A549 (cell line): Measurements from ENCODE around the gene ZFYVE27.

Experiments used
- BHLHE40 ChIP-seq: IDR thresholded peaks from 2 replicates; pipeline ENCODE4 v1.6.1; 2012; ENCODE audit warnings: low read depth, low read length, inconsistent platforms
- CHD2 ChIP-seq: fragments of 150-350 bp; IDR thresholded peaks from 2 replicates; pipeline ENCODE4 v1.6.1; 2014; ENCODE audit warnings: low read length; ENCODE audit not compliant: partially characterized antibody
- E2F6 ChIP-seq: IDR thresholded peaks from 2 replicates; pipeline ENCODE4 v1.6.1; 2012; ENCODE audit warnings: low read depth, borderline replicate concordance
- EP300 ChIP-seq, 2 experiments: fragments of >200 bp; sonication (Bioruptor Twin); formaldehyde crosslinking; IDR thresholded peaks; 2 replicates in 1 of 2; 3 replicates in 1 of 2; pipeline ENCODE4 v1.6.1; 2016 to 2017
- KDM1A ChIP-seq: fragments of 200-600 bp; sonication (generic); IDR thresholded peaks from 2 replicates; pipeline ENCODE4 v1.6.1; 2016; ENCODE audit warnings: low read depth, mild to moderate bottlenecking
- MYC ChIP-seq: IDR thresholded peaks from 2 replicates; pipeline ENCODE4 v1.6.1; 2012; ENCODE audit warnings: mild to moderate bottlenecking, inconsistent platforms, low read length, improper control_type of control experiment, borderline replicate concordance
- POLR2A ChIP-seq: IDR thresholded peaks from 2 replicates; pipeline ENCODE4 v1.6.1; 2012; ENCODE audit warnings: mild to moderate bottlenecking, low read length
- RCOR1 ChIP-seq: fragments of 150-350 bp; IDR thresholded peaks from 2 replicates; pipeline ENCODE4 v1.6.1; 2014; ENCODE audit warnings: antibody characterized with exemption, low read length, low read depth
- REST ChIP-seq: fragments of 200-600 bp; sonication (generic); IDR thresholded peaks from 2 replicates; pipeline ENCODE4 v1.6.1; 2016; ENCODE audit warnings: antibody characterized with exemption, mild to moderate bottlenecking, moderate library complexity
- SMC3 ChIP-seq: fragments of >200 bp; sonication (Bioruptor Twin); formaldehyde crosslinking; IDR thresholded peaks from 3 replicates; pipeline ENCODE4 v1.6.1; 2018; ENCODE audit warnings: inconsistent platforms
- TF ChIP-seq, protein P1 (sequence below): fragments of >200 bp; sonication (Bioruptor Twin); formaldehyde crosslinking; IDR thresholded peaks from 3 replicates; pipeline ENCODE4 v1.5.1; 2016
- TF ChIP-seq, protein P2 (sequence below): IDR thresholded peaks from 2 replicates; pipeline ENCODE4 v1.6.1; 2012
- TF ChIP-seq, protein P3 (sequence below): fragments of 450-650 bp; IDR thresholded peaks from 2 replicates; pipeline ENCODE4 v1.6.1; 2014; ENCODE audit warnings: antibody characterized with exemption
- TF ChIP-seq, protein P4 (sequence below): fragments of 250-450 bp; sonication (Bioruptor Pico); IDR thresholded peaks from 2 replicates; pipeline ENCODE4 v1.5.0; 2020; ENCODE audit warnings: low read depth, mild to moderate bottlenecking, moderate library complexity

DNA sequence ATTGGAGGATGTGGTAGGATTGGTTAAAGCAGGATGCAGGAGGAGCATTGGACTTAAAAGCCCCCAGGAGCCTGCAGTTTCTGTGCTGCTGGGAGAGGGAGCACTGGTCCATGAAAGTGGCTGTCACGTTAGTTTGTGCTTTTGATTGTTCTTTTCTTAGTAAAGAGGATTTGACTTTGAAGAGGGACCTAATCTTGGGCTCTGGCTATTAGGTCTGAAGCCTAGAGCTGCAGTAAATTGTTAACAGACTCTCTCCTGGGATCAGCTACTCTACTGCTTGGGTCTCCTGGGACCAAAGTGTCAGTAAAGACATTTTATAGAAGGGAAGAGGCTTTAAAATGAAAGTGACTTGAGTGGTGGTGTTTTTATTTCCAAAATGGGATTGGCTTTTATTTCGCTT, 3.7 kb downstream of the ZFYVE27 start:
- TF ChIP-seq, protein P1, sequence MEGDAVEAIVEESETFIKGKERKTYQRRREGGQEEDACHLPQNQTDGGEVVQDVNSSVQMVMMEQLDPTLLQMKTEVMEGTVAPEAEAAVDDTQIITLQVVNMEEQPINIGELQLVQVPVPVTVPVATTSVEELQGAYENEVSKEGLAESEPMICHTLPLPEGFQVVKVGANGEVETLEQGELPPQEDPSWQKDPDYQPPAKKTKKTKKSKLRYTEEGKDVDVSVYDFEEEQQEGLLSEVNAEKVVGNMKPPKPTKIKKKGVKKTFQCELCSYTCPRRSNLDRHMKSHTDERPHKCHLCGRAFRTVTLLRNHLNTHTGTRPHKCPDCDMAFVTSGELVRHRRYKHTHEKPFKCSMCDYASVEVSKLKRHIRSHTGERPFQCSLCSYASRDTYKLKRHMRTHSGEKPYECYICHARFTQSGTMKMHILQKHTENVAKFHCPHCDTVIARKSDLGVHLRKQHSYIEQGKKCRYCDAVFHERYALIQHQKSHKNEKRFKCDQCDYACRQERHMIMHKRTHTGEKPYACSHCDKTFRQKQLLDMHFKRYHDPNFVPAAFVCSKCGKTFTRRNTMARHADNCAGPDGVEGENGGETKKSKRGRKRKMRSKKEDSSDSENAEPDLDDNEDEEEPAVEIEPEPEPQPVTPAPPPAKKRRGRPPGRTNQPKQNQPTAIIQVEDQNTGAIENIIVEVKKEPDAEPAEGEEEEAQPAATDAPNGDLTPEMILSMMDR: no peak
- TF ChIP-seq SMC3: no peak
- no peak for TF ChIP-seq POLR2A
- no peak for TF ChIP-seq CHD2
- TF ChIP-seq EP300 (IDR thresholded peaks at IDR 0.05): no peak
- TF ChIP-seq, protein P2, sequence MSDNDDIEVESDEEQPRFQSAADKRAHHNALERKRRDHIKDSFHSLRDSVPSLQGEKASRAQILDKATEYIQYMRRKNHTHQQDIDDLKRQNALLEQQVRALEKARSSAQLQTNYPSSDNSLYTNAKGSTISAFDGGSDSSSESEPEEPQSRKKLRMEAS: no peak
- no peak for TF ChIP-seq MYC
- TF ChIP-seq BHLHE40: no peak
- TF ChIP-seq, protein P3, sequence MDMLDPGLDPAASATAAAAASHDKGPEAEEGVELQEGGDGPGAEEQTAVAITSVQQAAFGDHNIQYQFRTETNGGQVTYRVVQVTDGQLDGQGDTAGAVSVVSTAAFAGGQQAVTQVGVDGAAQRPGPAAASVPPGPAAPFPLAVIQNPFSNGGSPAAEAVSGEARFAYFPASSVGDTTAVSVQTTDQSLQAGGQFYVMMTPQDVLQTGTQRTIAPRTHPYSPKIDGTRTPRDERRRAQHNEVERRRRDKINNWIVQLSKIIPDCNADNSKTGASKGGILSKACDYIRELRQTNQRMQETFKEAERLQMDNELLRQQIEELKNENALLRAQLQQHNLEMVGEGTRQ: no peak
- no peak for TF ChIP-seq REST
- no peak for TF ChIP-seq RCOR1
- no peak for TF ChIP-seq KDM1A
- TF ChIP-seq, protein P4, sequence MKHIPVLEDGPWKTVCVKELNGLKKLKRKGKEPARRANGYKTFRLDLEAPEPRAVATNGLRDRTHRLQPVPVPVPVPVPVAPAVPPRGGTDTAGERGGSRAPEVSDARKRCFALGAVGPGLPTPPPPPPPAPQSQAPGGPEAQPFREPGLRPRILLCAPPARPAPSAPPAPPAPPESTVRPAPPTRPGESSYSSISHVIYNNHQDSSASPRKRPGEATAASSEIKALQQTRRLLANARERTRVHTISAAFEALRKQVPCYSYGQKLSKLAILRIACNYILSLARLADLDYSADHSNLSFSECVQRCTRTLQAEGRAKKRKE (CRISPR knock-in tag): no peak
- TF ChIP-seq E2F6: no peak
